IMR-90 (cell line): ENCODE data around the gene GP5. TPM values are rescaled to one million over a fixed set of nuclear protein-coding genes. Genes with fewer than 3 reads are reported as not detected.

ENCODE experiments used
- ATAC-seq: fragments of 200-7000 bp; cut with Tn5 transposase; 2 replicates; pipeline ENCODE4 v1.9.1; 2020; ENCODE audit warnings: low read depth, mild to moderate bottlenecking, moderate library complexity
- BruUV-seq: library from RNA; stranded (reverse); fragments of 400-500 nt; replicated peaks from 2 replicates; lab custom pipeline; 2021; lab: Mats Ljungman, UMichigan
- CTCF ChIA-PET: fragments of 300-600 bp; formaldehyde crosslinking; extraction: SDS; loops from one replicate; lab custom pipeline; 2021; ENCODE audit warnings: antibody characterized with exemption; lab: Yijun Ruan, JAX
- POLR2A ChIA-PET: fragments of 300-600 bp; sonication (Branson Sonifier 250); formaldehyde crosslinking; loops from one replicate; lab custom pipeline; 2022; ENCODE audit warnings: antibody characterized with exemption; ENCODE audit not compliant: unreplicated experiment; lab: Charles Lee
- DNase-seq: peaks from one replicate; pipeline ENCODE4 v3.0.0; 2013
- H2AFZ ChIP-seq: replicated peaks from 2 replicates; pipeline ENCODE3; 2013; ENCODE audit warnings: low read length, mild to moderate bottlenecking; ENCODE audit not compliant: poor library complexity
- H2AK5ac ChIP-seq: 2 replicates; pipeline ENCODE4 v1.6.1; 2013; ENCODE audit warnings: low read depth, low read length, inconsistent platforms
- H2AK9ac ChIP-seq: replicated peaks from 2 replicates; pipeline ENCODE3; 2013; ENCODE audit warnings: mild to moderate bottlenecking, low read depth, low read length, moderate library complexity; ENCODE audit not compliant: poor library complexity
- H2BK120ac ChIP-seq: 2 replicates; pipeline ENCODE4 v1.6.1; 2013; ENCODE audit warnings: low read depth, low read length, inconsistent platforms
- H2BK15ac ChIP-seq: 3 replicates; pipeline ENCODE4 v1.6.1; 2013; ENCODE audit warnings: low read depth, low read length, inconsistent platforms
- H2BK20ac ChIP-seq: 2 replicates; pipeline ENCODE4 v1.6.1; 2013; ENCODE audit warnings: low read depth, mild to moderate bottlenecking, inconsistent platforms, low read length, moderate library complexity
- H2BK5ac ChIP-seq: 2 replicates; pipeline ENCODE4 v1.6.1; 2013; ENCODE audit warnings: mild to moderate bottlenecking, low read depth, low read length, inconsistent platforms; ENCODE audit not compliant: poor library complexity, severe bottlenecking
- H3K14ac ChIP-seq: replicated peaks from 2 replicates; pipeline ENCODE4 v1.6.1; 2013; ENCODE audit warnings: low read depth, low read length, inconsistent platforms
- H3K18ac ChIP-seq: 2 replicates; pipeline ENCODE4 v1.6.1; 2013; ENCODE audit warnings: low read depth, low read length, control low read depth
- H3K23ac ChIP-seq: 2 replicates; pipeline ENCODE4 v1.6.1; 2013; ENCODE audit warnings: low read depth, low read length, inconsistent platforms
- H3K27ac ChIP-seq: 2 replicates; pipeline ENCODE4 v1.5.1; 2013; ENCODE audit warnings: mild to moderate bottlenecking, control low read depth, low read length; ENCODE audit not compliant: insufficient read depth
- H3K27me3 ChIP-seq: 2 replicates; pipeline ENCODE4 v1.6.1; 2013; ENCODE audit warnings: low read length; ENCODE audit not compliant: control insufficient read depth, insufficient read depth
- H3K36me3 ChIP-seq: 2 replicates; pipeline ENCODE4 v1.6.1; 2013; ENCODE audit warnings: low read length, mixed read lengths; ENCODE audit not compliant: control insufficient read depth, insufficient read depth
- H3K4ac ChIP-seq: 2 replicates; pipeline ENCODE4 v1.6.1; 2013; ENCODE audit warnings: low read depth, low read length, inconsistent platforms
- H3K4me1 ChIP-seq: 2 replicates; pipeline ENCODE4 v1.6.1; 2013; ENCODE audit warnings: low read length, mixed read lengths; ENCODE audit not compliant: control insufficient read depth, insufficient read depth
- H3K4me2 ChIP-seq: 2 replicates; pipeline ENCODE4 v1.6.1; 2013; ENCODE audit warnings: low read depth, mild to moderate bottlenecking, control low read depth, low read length, moderate library complexity
- H3K4me3 ChIP-seq: 2 replicates; pipeline ENCODE4 v1.5.1; 2013; ENCODE audit warnings: low read depth, mild to moderate bottlenecking, control low read depth, low read length, moderate library complexity; ENCODE audit not compliant: insufficient read depth
- H3K56ac ChIP-seq: 2 replicates; pipeline ENCODE4 v1.6.1; 2013; ENCODE audit warnings: low read length, inconsistent platforms; ENCODE audit not compliant: insufficient read depth; ENCODE audit errors: extremely low read depth
- H3K79me1 ChIP-seq, 2 experiments: 2 replicates each; pipeline ENCODE4 v1.6.1; 2013; ENCODE audit warnings: low read length in 2 of 2, inconsistent platforms in 1 of 2, low read depth in 1 of 2
- H3K9ac ChIP-seq: 2 replicates; pipeline ENCODE4 v1.6.1; 2013; ENCODE audit warnings: low read depth, low read length, control low read depth
- H3K9me1 ChIP-seq: 2 replicates; pipeline ENCODE4 v1.6.1; 2013; ENCODE audit warnings: low read length, inconsistent platforms; ENCODE audit not compliant: insufficient read depth
- H3K9me3 ChIP-seq: 2 replicates; pipeline ENCODE4 v1.6.1; 2013; ENCODE audit warnings: low read length; ENCODE audit not compliant: control insufficient read depth, insufficient read depth
- H4K20me1 ChIP-seq: 2 replicates; pipeline ENCODE4 v1.6.1; 2013; ENCODE audit warnings: low read length, inconsistent platforms; ENCODE audit not compliant: insufficient read depth
- H4K5ac ChIP-seq: 2 replicates; pipeline ENCODE4 v1.6.1; 2013; ENCODE audit warnings: mild to moderate bottlenecking, low read depth, low read length, control low read depth
- H4K8ac ChIP-seq, 2 experiments: 2 replicates each; pipeline ENCODE4 v1.6.1; 2013; ENCODE audit warnings: low read depth in 2 of 2, low read length in 2 of 2, control low read depth in 1 of 2, inconsistent platforms in 1 of 2
- H4K91ac ChIP-seq: 2 replicates; pipeline ENCODE4 v1.6.1; 2013; ENCODE audit warnings: low read depth, low read length, inconsistent platforms; ENCODE audit not compliant: insufficient read depth
- CHD1 ChIP-seq: IDR thresholded peaks from 2 replicates; pipeline ENCODE4 v1.6.1; 2012; ENCODE audit warnings: low read depth, low read length, improper control_type of control experiment
- MAZ ChIP-seq: IDR thresholded peaks from 2 replicates; pipeline ENCODE4 v1.6.1; 2012; ENCODE audit warnings: low read depth, mild to moderate bottlenecking, low read length, improper control_type of control experiment, moderate library complexity, borderline replicate concordance
- MXI1 ChIP-seq: IDR thresholded peaks from 2 replicates; pipeline ENCODE4 v1.6.1; 2012; ENCODE audit warnings: low read depth, mild to moderate bottlenecking, low read length, moderate library complexity, borderline replicate concordance
- NFE2L2 ChIP-seq: fragments of 150-350 bp; IDR thresholded peaks from 2 replicates; pipeline ENCODE4 v1.6.1; 2016; ENCODE audit warnings: low read depth, mild to moderate bottlenecking, low read length
- RAD21 ChIP-seq: IDR thresholded peaks from 2 replicates; pipeline ENCODE4 v1.6.1; 2012; ENCODE audit warnings: low read length, improper control_type of control experiment
- RFX5 ChIP-seq: IDR thresholded peaks from 2 replicates; pipeline ENCODE4 v1.8.0; 2012; ENCODE audit warnings: low read depth, mild to moderate bottlenecking, low read length, moderate library complexity
- WGBS, 2 experiments: methylation state at CpG; one replicate each; pipeline versions ENCODE4 v1.1.5 to v1.1.7; 2013; ENCODE audit warnings: missing lambda C conversion rate in 2 of 2; ENCODE audit not compliant: insufficient read length in 1 of 2; ENCODE audit errors: extremely low coverage in 2 of 2; 5-methylcytosine and 5-hydroxymethylcytosine counted together
- dilution Hi-C: fragments of 300-500 bp; cut with HindIII; formaldehyde crosslinking; loops from one replicate; pipeline ENCODE4 v1.14.3; 2018; ENCODE audit warnings: low sequenced_read_pairs; ENCODE audit not compliant: unreplicated experiment
- in situ Hi-C: fragments of 300-500 bp; cut with MboI; formaldehyde crosslinking; loops from 3 replicates; pipeline ENCODE4 v1.14.3; 2019; ENCODE audit warnings: low sequenced_read_pairs, inconsistent platforms, mixed read lengths
- intact Hi-C: fragments of 100-400 bp; cut with micrococcal nuclease; formaldehyde crosslinking; loops from 2 replicates; pipeline ENCODE4 v1.10.0; 2022
- polyA plus RNA-seq, 3 experiments: library from polyadenylated mRNA; depleted of rRNA; stranded (reverse); fragments of >200 nt; gene quantifications; 2 replicates each; pipeline ENCODE4 v1.2.3, GENCODE V29; 2012; ENCODE audit warnings: low replicate concordance in 1 of 3
- total RNA-seq: library from RNA; depleted of rRNA; stranded (reverse); fragments of >200 nt; gene quantifications from 2 replicates; pipeline ENCODE4 v1.2.3, GENCODE V29; 2012
- TF ChIP-seq, protein P1 (sequence below): fragments of 150-350 bp; IDR thresholded peaks from 2 replicates; pipeline ENCODE4 v1.6.1; 2017; ENCODE audit warnings: mild to moderate bottlenecking, antibody characterized with exemption, low read length, low read depth

The GP5 gene
- total and polyA plus RNA-seq, 2 of the 4 experiments (the other 2 are of a cell fraction) = under 0.01 to 0.12 TPM

- no peak for TF ChIP-seq RFX5
- TF ChIP-seq, protein P1, sequence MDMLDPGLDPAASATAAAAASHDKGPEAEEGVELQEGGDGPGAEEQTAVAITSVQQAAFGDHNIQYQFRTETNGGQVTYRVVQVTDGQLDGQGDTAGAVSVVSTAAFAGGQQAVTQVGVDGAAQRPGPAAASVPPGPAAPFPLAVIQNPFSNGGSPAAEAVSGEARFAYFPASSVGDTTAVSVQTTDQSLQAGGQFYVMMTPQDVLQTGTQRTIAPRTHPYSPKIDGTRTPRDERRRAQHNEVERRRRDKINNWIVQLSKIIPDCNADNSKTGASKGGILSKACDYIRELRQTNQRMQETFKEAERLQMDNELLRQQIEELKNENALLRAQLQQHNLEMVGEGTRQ = no peak
These were observed 2.6 kb downstream of the GP5 start (continued) for GRCh38 chr3:194396539-194396858.

DNA sequence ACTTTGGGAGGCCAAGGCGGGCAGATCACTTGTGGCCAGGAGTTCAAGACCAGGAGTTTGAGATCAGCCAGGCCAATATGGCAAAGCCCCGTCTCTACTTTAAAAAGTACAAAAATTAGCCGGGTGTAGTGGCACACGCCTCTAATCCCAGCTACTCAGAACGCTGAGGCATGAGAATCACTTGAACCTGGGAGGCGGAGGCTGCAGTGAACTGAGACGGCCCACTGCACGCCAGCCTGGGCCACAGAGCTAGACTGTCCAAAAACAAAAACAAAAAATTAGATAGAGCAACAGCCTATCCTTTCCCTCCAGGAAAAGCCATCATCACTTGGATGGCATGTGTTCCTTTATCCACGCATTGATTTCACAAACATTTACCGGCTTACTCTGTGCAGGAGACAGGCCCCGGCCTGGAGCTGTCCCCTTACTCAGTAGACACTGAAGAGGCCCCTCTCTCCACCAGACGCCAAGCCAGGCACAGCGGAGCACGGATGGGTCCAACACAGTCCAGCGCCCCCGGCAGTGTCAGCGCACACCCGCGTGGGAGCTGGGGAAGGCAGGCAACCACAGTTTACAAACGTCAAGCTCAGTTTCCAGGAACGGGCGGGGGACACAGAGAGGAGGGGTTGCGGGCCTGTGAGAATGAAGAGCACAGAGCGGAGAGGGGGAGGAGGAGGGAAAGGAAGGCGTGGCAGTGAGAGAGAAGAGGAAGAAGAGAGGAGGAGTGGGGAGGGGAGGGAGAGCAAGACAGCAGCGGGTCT lies 3.1 kb downstream of the GP5 start:
- Histone ChIP-seq H3K4me3 (no peak overlapping the region), H3K9me3 (no peaks in the 10 kb centered on the region; the same call in none of the 2 replicates), H2BK20ac (no peak overlapping the region), H2BK15ac (no peak overlapping the region), H3K23ac (no peak overlapping the region), H3K36me3 (no peaks in the 10 kb centered on the region), H3K27me3 (peaks cover 20% of the 10 kb centered on the region), H2BK120ac (no peak overlapping the region), H3K9ac (no peak overlapping the region), H3K79me1 (no peaks in the 10 kb centered on the region), H4K8ac (no peak overlapping the region), H3K4me2 (peak overlapping the region; percentile 47), H2AK5ac (no peak overlapping the region), H4K91ac (no peak overlapping the region), H3K27ac (no peak overlapping the region), H4K5ac (no peak overlapping the region), H3K14ac (no peak overlapping the region), H2AK9ac (no peak overlapping the region), H2BK5ac (no peak overlapping the region), H3K18ac (no peak overlapping the region), H2AFZ (peak overlapping the region; percentile 79), H3K56ac (no peak overlapping the region), H3K9me1 (0 out of 2 replicates have a peak, but pooled peaks cover 3% of the 10 kb centered on the region), H4K20me1 (no peaks in the 10 kb centered on the region; the same call in 1 of the 2 replicates), H3K4ac (no peak overlapping the region), H3K4me1 (peaks cover 9% of the 10 kb centered on the region)
- BruUV-seq = no TSS peak
- ChIA-PET POLR2A (interaction anchor here (0.6 kb wide), 2 partner anchors 47 to 63 kb away, joined by 4 to 5 read pairs; no protein-coding TSS in a partner anchor), CTCF (interaction anchor here (1.0 to 1.3 kb wide), 2 partner anchors 52 to 62 kb away, joined by 3 to 7 read pairs; no protein-coding TSS in a partner anchor)
- dilution Hi-C loops (no loop called here), intact Hi-C loops (no loop called here), in situ Hi-C loops (no loop called here)
- WGBS, 2 experiments = 68% methylated on average over 8 of the region's 26 CpGs; no CpG with 5 or more reads in 1 of the 2 experiments
- DNase-seq (peak; percentile 61), ATAC-seq (peak; percentile 73)
- no peak for TF ChIP-seq RAD21
- no peak for TF ChIP-seq NFE2L2
- no peak for TF ChIP-seq CHD1
- TF ChIP-seq MAZ = peak; percentile 68; the same call in 1 of the 2 replicates
- TF ChIP-seq MXI1 = no peak
